GM18502 (cell line): ENCODE data around the gene SPDYC.

ENCODE experiments used
- ATAC-seq: cut with Tn5 transposase; IDR thresholded peaks from one replicate; pipeline ENCODE4 v1.9.1; 2021; ENCODE audit warnings: mild to moderate bottlenecking; ENCODE audit not compliant: unreplicated experiment, poor library complexity

SPDYC gene

GRCh38 chr11:65170058-65170534 lies at the start of gene SPDYC:
SPDYC (plus strand) TSS chr11:65170233; CDS start chr11:65171358, 1,125 bp downstream.
- no peak for ATAC-seq

- no peak for ATAC-seq
Measured at GRCh38 chr11:65120831-65121230, 49.2 kb upstream of the SPDYC start.

- ATAC-seq: no peak
Measured at GRCh38 chr11:65121447-65121864, 48.6 kb upstream of the SPDYC start.

- ATAC-seq: peak; percentile 73
Measured at GRCh38 chr11:65121865-65122696, 48.0 kb upstream of the SPDYC start, which contains the start of the genes FAU and MRPL49. FAU (minus strand) TSS chr11:65122134; CDS start chr11:65121813, 321 bp downstream. MRPL49 (plus strand) TSS chr11:65122321; CDS start chr11:65122347, 26 bp downstream.

GRCh38 chr11:65124480-65125196 lies 45.4 kb upstream of the SPDYC start:
- ATAC-seq: no peak

- no peak for ATAC-seq
Measured at GRCh38 chr11:65125197-65126056, 44.6 kb upstream of the SPDYC start.

- ATAC-seq: no peak
Measured at GRCh38 chr11:65126624-65127274, 43.3 kb upstream of the SPDYC start.

GRCh38 chr11:65127473-65128181 lies 42.4 kb upstream of the SPDYC start:
- no peak for ATAC-seq

GRCh38 chr11:65128182-65129145 lies 41.6 kb upstream of the SPDYC start:
- no peak for ATAC-seq

- no peak for ATAC-seq
Measured at GRCh38 chr11:65129649-65130441, 40.2 kb upstream of the SPDYC start.

GRCh38 chr11:65130631-65131416 lies 39.2 kb upstream of the SPDYC start:
- no peak for ATAC-seq

GRCh38 chr11:65131417-65131776 lies 38.6 kb upstream of the SPDYC start:
- no peak for ATAC-seq

- ATAC-seq: no peak
Measured at GRCh38 chr11:65131895-65132237, 38.2 kb upstream of the SPDYC start.

- ATAC-seq: peak; percentile 39
Measured at GRCh38 chr11:65132238-65132987, 37.6 kb upstream of the SPDYC start.

- ATAC-seq: no peak
Measured at GRCh38 chr11:65132988-65133700, 36.9 kb upstream of the SPDYC start.
